Peyer's patch (tissue), 4 donors: Measurements from ENCODE around the gene TGDS.

Experiments used
- POLR2A ChIP-seq, 2 donors: fragments of 450-650 bp; IDR thresholded peaks; one replicate each; pipeline ENCODE4 v1.5.1; 2017; ENCODE audit warnings: antibody characterized with exemption in 2 of 2, mild to moderate bottlenecking in 2 of 2, moderate library complexity in 2 of 2
- TF ChIP-seq, protein P1 (sequence below), 6 experiments: fragments of 450-650 bp in 4 of 6; fragments of 200-600 bp in 2 of 6; sonication (generic) in 1 of 6; IDR thresholded peaks; one replicate each; pipeline ENCODE4 v1.5.1; 2017 to 2019; ENCODE audit warnings: antibody characterized with exemption in 6 of 6, mild to moderate bottlenecking in 3 of 6, moderate library complexity in 1 of 6

DNA sequence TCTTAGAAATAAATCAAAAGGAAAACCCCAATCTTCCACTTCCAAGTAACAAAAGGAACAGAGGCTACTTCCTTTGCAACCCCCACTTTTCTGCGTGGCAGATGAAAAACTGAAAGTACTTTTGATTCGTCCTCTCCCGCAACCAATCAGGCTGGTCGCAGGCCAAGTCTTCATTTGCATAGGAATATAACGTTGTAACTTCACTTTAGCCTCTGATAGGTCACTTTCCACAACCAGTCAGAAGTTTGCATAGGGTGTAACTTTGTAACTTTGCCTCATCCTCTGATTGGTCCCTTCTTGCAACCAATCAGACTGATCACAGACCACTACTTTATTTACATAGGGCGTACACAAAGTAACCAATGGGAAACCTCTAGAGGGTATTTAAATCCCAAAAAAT, 37.2 kb downstream of the TGDS start:
- TF ChIP-seq POLR2A (IDR thresholded peaks at IDR 0.05): no peak
- TF ChIP-seq, protein P1, sequence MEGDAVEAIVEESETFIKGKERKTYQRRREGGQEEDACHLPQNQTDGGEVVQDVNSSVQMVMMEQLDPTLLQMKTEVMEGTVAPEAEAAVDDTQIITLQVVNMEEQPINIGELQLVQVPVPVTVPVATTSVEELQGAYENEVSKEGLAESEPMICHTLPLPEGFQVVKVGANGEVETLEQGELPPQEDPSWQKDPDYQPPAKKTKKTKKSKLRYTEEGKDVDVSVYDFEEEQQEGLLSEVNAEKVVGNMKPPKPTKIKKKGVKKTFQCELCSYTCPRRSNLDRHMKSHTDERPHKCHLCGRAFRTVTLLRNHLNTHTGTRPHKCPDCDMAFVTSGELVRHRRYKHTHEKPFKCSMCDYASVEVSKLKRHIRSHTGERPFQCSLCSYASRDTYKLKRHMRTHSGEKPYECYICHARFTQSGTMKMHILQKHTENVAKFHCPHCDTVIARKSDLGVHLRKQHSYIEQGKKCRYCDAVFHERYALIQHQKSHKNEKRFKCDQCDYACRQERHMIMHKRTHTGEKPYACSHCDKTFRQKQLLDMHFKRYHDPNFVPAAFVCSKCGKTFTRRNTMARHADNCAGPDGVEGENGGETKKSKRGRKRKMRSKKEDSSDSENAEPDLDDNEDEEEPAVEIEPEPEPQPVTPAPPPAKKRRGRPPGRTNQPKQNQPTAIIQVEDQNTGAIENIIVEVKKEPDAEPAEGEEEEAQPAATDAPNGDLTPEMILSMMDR (IDR thresholded peaks at IDR 0.05): no peak
